Fibroblast of peridontal ligament (primary cell): ENCODE results near the gene EAPP.
"Not testable (repeated sequence)": the region's sequence is repeated elsewhere in the genome, so short reads cannot be mapped to it uniquely, and the experiment has no call there.

ENCODE experiments used
- DNase-seq: peaks from one replicate; pipeline ENCODE4 v3.0.0-alpha.2; 2010; ENCODE audit errors: extremely low read depth

Gene EAPP, protein sequence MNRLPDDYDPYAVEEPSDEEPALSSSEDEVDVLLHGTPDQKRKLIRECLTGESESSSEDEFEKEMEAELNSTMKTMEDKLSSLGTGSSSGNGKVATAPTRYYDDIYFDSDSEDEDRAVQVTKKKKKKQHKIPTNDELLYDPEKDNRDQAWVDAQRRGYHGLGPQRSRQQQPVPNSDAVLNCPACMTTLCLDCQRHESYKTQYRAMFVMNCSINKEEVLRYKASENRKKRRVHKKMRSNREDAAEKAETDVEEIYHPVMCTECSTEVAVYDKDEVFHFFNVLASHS

DNA sequence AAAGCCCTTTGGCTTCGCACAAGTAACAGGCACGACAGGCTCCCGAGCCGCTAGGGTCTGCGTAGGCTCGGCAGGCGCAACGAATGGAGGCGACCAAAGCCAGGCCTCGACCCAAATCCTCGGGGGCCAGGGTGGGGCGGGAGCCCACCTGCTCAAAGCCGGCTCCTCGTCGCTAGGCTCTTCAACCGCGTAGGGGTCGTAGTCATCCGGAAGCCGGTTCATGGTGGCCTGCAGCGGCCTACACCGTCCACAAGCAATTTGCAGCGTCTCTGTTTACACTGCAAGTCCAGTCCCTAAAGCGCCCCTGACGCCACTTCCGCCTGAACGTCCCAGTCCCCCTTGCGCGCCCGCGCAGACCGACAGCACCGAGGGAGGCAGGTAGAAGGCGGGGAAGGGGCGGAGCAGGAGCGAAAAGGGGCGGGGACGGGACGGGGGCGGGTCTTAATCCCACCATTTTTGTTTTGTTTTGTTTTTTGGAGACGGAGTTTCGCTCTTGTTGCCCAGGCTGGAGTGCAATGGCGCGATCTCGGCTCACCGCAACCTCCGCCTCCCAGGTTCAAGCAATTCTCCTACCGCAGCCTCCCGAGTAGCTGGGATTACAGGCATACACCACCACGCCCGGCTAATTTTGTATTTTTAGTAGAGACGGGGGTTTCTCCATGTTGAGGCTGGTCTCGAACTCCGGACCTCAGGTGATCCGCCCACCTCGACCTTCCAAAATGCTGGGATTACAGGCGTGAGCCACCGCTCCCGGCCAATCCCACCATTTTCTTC is at the start of gene EAPP:
Gene EAPP (minus strand): TSS at position 295 of the 774 bp plus-strand sequence. CDS start 73 bp downstream, at position 222.
- DNase-seq = peak; percentile 95

DNA sequence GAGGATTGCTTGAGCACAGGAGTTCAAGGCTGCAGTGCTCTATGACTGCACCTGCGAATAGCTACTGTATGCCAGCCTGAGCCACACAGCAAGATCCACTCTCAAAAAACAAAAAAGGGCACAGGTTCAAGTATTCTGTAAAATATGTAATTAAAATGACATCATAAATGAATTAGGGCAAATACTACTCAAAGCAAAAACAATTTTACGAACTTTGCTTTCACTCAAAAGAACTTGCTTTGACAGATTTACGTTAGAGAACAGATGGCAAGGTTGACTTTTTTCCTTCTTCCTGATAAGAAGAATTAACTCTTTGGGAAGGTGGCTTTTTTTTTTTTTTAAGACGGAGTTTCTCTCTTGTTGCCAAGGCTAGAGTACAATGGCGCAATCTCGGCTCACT is 44.0 kb upstream of the EAPP start:
- no peak for DNase-seq

DNA sequence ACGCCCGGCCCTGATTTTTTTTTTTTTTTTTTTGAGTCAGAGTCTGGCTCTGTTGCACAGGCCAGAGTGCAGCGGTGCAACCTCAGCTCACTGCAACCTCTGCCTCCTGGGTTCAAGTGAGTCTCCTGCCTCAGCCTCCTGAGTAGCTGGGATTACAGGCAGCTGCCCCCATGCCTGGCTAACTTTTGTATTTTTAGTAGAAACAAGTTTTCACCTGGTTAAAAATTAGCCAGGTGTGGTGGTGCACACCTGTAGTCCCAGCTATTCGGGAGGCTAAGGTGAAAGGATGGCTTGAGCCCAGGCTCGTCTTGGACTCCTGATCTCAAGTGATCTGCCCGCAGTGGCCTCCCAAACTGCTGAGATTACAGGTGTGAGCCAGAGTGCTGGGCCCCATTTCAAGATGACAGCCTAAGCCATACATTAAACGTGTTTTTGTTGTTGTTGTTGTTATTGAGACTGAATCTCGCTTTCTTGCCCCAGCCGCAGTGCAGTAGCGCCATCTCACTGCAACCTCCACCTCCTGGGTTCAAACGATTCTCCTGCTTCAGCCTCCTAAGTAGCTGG is 42.7 kb upstream of the EAPP start:
- no peak for DNase-seq

DNA sequence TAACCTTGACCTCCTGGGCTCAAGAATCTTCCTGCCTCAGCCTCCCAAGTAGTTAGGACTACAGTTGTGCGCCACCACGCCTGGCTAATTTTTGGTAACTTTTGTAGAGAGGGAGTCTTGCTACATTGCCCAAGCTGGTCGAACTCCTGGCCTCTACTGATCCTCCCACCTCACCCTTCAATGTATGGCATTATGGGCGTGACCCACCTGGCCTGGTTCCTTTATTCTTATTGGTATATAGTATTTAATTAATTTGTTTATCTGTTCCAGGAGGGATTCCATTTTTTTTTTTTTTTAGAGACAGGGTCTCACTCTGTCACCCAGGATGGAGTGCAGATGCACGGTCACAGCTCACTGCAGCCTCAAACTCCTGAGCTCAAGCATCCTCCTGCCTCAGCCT is 40.9 kb upstream of the EAPP start:
- DNase-seq = no peak

DNA sequence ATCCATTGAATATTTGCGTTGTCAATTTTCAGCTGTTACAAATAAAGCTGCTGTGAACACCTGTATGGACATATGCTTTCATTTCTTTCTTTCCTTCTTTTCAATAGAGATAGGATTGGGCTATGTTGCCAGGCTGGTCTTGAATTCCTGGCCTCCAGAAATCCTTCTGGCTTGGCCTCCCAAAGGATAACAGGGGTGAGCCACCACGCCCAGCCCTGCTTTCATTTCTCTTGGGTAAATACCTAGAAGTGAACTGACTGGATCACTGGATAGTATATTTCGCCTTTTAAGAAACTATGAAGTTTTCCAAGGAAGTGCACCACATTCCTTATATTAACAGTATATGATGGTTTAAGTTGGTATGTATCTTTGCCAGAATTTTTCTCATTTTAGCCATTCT is 32.3 kb upstream of the EAPP start:
- no peak for DNase-seq

DNA sequence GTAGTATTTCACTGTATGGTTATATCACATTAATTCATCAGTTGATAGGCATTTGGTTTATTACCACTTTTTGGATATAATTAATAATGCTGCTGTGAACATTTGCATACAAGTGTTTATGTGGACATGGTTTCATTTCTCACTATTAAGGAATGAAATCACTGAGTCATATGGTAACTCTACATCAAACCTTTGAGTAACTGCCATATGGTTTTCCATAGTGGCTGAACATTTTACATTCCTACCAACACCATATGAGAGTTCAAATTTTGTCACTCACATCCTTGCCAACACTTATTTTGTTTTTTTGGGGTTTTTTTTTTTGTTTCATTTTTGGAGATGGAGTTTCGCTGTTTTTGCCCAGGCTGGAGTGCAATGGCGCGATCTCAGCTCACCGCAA is 30.2 kb upstream of the EAPP start:
- DNase-seq = no peak

DNA sequence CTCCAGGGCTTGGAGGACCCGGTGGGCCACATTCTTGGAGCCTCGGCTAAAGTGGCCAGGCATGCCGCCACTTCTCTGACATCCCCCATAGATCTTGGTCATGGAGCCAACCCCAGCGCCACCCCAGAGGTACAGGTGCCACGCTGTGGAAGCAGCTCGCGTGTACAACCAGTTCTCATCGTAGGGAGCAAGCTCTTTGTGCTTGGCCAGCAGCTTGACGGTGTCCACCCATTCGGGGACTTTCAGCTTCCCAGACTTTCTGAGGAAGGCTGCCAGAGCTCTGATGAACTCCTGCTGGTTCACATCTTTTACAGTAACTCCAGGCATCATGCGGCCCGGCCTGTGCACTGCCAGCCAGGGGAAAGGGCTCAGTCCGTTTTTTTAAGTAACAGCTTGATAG is 29.3 kb upstream of the EAPP start:
- DNase-seq = no peak

DNA sequence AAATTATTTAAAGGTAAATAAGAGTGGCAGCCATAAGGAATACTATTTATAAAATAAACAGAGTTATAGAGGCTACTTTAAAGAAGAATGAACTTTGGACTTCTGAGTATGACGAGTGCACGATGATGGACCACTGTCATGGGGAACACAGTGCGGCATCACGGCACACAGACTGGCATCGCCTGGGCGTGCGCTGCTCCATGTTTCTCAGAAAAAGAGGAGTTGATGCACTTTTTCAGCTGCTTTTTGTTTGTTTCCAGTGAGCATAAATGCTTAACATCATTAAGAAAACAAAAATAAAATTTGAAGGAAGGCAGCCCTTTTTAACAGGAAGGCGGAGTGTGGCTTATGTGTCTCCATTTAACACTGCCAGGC is 23.3 kb upstream of the EAPP start:
- no peak for DNase-seq

DNA sequence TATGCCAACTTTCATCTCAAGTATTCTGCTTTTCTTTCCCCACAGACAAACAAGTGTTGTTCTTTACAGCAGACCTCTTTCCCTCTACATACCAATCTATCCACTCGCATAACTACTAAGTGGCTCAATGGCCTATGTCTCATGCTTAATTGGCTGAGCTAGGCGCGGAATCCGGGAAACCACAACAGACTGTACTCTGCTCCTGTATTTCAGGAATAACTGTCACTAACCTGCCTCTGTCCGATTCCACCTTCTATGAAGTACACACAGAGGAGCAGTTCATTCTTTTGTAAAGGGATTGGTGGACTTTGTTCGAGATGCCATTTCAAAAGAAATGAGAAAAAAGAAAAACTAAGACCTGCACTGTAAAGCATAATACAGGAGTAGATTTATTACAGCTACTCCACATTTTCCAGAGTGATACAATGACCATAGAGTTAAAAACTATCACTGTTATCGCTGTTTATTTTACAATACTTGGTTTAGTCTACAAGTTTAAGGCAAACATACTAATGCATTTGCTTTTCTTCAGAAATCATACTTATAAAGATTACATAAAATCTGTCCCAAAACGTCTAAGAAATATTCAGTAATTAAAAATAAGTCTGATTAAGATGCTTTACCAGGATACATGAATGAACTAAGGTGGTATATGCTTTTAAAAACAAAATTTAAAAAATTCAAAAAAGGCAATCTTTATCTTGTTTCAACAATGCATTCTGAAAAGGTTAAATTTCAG is 22.7 kb upstream of the EAPP start:
- not testable (repeated sequence) for DNase-seq

DNA sequence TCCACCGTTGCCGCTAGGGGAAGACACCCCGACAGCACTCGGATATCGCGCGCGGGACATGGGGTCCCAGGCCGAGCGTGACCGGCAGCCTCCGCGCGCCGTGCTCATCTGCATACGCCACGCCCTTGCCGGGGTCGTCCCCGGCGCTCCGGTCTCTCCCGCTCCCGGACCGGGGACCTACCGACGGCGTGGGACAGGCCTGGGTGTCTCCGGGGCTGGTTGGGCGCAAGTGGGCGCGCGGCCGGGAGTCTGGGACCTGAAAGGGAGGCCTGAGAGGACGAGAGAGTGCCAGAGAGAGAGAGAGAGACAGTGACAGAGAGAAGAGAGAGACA is 17.0 kb upstream of the EAPP start:
- not testable (repeated sequence) for DNase-seq

DNA sequence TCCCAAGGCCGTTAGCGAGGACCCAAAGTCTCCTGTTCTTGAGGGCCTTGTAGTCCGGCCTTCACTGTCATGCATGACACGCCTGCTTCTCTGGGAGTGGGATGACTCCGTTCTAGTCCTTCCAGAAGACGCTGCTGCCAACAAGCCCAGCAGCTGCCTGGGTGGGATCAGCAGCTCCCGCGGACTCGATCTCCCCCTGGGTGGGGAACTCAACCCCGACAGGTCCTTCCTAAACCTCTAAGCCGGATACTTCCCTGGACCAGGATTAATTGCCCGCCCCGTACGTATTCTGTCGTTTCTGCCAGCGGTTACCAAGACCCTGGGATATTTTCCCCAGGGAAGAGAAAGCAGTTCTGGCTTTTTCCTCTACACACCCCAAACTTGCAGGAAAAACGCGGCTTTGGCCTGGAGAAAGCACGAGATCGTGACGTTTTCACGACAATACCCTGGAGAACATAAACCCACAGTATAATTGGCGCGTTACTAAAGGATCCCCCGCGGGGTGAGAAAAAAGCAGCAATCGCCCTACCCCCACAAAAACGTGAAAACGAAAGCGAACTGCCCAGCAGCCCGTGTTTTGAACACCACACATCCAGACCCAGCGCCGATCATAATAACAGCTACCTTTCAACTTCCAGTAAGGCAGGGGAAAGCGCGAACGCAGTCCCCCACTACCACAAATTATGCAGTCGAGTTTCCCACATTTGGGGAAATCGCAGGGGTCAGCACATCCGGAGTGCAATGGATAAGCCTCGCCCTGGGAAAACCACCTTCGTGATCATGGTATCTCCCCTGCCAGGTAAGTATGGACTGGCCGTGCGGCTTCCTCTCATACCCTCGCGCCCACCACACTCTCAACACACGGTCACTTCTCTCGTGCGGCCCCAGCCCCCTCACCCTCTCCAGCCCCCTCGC is 16.3 kb upstream of the EAPP start:
- DNase-seq = not testable (repeated sequence)

DNA sequence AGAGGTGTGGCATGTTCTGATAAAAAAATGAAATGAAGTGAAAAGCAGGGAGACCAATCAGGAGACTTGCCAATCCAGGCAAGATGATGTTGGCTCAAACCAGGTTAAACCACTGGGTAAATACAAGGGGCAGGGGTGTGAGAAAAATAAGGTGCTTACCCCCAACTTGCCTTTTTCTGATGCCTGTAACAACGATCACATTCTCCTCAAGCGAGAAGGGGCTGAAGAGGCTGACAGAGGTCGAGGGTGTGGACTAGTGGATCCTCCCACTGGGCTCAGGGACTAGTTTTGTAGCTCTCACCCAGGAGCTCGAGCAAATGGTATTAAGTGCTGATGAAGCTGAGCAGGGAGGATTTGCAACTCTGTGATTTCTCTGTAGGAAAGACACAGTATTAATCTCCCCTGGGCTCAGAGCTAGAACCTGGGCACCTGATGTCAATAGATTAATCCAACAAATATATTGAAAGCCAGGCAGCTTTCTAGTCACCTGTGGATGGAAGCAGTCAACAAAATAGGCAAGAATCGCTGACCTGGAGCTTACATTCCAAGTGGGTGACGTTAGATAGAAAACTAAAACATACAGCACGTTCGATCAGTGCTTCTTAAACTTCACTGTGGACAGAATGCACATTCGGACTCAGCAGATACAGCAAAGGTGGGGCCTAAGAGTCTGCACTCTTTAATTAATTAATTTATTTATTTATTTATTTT is 15.2 kb upstream of the EAPP start:
- peak; percentile 63 for DNase-seq

DNA sequence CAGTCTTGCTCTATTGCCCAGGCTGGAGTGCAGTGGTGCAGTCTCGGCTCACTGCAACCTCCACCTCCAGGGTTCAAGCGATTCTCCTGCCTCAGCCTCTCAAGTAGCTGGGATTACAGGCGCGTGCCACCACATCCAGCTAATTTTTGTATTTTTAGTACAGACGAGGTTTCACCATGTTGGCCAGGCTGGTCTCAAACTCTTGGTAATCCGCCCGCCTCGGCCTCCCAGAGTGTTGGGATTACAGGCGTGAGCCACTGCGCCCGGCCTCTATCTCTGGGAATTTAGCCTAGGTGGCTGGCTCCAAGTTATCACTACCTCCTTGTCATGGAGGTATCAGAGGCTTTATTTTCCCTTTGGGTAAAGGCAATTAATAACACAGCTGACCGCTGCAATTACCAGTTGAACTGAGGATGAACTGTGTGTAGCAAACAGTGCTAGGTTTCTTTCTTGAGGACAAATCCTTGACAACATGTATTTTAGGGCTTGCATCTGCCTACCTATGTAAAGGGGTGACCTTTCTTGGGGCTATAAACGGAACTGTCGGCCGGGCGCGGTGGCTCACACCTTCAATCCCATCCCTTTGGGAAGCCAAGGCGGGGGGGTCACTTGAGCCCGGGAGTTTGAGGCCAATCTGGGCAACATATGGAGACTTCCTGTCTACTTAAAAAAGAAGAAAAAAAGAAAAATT is 9.9 kb upstream of the EAPP start:
- DNase-seq = not testable (repeated sequence)

DNA sequence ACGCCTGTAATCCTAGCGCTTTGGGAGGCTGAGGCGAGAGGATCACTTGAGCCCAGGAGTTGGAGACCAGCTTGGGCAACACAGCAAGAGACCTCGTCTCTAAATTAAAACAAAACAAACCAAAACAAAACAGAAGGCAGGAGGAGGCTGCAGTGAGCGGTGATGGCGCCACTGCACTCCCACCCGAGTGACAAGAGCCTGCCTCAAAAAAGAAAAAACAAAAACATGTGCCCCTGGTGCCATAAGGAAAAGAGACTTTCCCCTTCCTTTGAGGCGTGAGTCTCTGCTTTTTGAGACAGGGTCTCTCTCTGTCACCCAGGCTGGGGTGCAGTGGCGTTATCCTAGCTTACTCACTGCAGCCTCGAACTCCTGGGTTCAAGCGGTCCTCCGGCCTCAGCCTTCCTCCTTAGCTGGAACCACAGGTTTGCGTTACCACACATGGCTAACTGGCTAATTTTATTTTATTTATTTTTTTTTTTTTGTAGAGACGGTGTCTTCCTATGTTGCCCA is 9.0 kb upstream of the EAPP start:
- no peak for DNase-seq

DNA sequence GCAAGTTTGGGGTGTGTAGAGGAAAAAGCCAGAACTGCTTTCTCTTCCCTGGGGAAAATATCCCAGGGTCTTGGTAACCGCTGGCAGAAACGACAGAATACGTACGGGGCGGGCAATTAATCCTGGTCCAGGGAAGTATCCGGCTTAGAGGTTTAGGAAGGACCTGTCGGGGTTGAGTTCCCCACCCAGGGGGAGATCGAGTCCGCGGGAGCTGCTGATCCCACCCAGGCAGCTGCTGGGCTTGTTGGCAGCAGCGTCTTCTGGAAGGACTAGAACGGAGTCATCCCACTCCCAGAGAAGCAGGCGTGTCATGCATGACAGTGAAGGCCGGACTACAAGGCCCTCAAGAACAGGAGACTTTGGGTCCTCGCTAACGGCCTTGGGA is 7.6 kb upstream of the EAPP start:
- not testable (repeated sequence) for DNase-seq

DNA sequence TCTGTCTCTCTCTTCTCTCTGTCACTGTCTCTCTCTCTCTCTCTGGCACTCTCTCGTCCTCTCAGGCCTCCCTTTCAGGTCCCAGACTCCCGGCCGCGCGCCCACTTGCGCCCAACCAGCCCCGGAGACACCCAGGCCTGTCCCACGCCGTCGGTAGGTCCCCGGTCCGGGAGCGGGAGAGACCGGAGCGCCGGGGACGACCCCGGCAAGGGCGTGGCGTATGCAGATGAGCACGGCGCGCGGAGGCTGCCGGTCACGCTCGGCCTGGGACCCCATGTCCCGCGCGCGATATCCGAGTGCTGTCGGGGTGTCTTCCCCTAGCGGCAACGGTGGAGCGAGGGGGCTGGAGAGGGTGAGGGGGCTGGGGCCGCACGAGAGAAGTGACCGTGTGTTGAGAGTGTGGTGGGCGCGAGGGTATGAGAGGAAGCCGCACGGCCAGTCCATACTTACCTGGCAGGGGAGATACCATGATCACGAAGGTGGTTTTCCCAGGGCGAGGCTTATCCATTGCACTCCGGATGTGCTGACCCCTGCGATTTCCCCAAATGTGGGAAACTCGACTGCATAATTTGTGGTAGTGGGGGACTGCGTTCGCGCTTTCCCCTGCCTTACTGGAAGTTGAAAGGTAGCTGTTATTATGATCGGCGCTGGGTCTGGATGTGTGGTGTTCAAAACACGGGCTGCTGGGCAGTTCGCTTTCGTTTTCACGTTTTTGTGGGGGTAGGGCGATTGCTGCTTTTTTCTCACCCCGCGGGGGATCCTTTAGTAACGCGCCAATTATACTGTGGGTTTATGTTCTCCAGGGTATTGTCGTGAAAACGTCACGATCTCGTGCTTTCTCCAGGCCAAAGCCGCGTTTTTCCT is 7.0 kb upstream of the EAPP start:
- DNase-seq = not testable (repeated sequence)

DNA sequence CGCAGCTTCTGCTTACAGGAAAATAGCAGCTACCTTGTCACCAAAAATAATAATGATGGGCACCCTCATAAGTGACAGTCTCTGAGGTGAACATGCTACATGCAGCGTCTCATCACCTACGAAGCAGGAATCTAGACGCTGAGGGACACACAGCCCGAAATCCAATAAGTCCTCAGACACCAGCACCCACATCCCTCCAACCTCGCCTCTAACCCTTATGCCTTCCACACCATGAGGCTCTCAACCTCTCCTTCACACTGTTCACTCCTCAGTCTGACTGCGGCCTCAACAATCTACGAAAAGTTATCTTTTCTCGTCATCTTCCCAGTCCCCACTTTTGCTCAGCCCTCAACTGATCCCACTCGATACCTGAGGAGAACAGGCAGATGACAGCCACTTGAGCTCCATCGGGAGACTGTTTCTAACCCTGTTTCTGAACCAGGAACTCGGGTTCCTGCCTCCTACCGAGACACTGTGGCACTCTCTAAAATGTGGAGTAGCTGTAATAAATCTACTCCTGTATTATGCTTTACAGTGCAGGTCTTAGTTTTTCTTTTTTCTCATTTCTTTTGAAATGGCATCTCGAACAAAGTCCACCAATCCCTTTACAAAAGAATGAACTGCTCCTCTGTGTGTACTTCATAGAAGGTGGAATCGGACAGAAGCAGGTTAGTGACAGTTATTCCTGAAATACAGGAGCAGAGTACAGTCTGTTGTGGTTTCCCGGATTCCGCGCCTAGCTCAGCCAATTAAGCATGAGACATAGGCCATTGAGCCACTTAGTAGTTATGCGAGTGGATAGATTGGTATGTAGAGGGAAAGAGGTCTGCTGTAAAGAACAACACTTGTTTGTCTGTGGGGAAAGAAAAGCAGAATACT is 919 bp upstream of the EAPP start:
- DNase-seq = not testable (repeated sequence)

DNA sequence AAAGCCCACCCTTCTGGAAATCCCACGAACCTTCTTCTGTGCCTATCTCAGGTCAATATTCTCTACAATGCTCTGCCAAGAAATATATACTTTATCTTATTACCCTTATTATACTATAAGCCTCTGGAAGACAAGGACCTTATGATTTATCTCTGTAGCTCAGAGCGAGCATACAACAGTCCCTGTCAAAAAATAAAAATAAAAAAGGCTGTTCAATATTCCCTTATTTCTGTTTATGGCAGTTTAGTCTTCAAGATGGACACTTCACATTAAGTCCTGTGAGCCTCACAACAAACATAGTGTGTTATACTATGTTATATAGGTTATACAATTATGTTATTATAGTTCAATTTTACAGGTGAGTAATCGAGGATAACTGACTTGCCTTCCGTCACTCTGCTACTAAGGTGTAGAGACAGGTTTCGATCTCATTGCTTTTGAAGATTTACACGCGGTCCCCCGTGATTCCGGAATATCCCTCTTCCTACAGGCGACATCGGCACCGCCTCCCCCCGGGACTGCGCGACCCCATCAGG is 562 bp downstream of the EAPP start:
- no peak for DNase-seq
